SK-N-SH (cell line): ENCODE data around the gene GEN1. TPM values are rescaled to one million over a fixed set of nuclear protein-coding genes. Genes with fewer than 3 reads are reported as not detected.

Source experiments
- CTCF ChIA-PET: fragments of 300-600, 350-600 bp; formaldehyde crosslinking; extraction: SDS; loops from one replicate; lab custom pipeline; 2021; lab: Yijun Ruan, JAX
- POLR2A ChIA-PET: fragments of 350-600 bp; sonication (Branson Sonifier 250); formaldehyde crosslinking; extraction: SDS; loops from one replicate; lab custom pipeline; 2020; ENCODE audit warnings: antibody characterized with exemption, inconsistent platforms; lab: Yijun Ruan, JAX
- DNase-seq: peaks from one replicate; pipeline ENCODE4 v3.0.0; 2012
- H2AFZ ChIP-seq: fragments of 200-600 bp; sonication (generic); 2 replicates; pipeline ENCODE4 v1.8.1; 2016; ENCODE audit warnings: antibody characterized with exemption, mild to moderate bottlenecking, low read depth
- H3F3A ChIP-seq: fragments of 200-600 bp; sonication (generic); replicated peaks from 2 replicates; pipeline ENCODE3; 2016; ENCODE audit warnings: antibody characterized with exemption, mild to moderate bottlenecking; ENCODE audit not compliant: insufficient read depth
- H3K27ac ChIP-seq, 2 experiments: fragments of 200-500 bp in 1 of 2; fragments of 200-600 bp in 1 of 2; sonication (Bioruptor generic) in 1 of 2; sonication (generic), shearing (Covaris generic) in 1 of 2; 2 replicates each; pipeline versions ENCODE4 v1.5.1 to v1.6.1; 2014 to 2016; ENCODE audit warnings: low read depth in 2 of 2, inconsistent platforms in 1 of 2, low read length in 1 of 2, mild to moderate bottlenecking in 1 of 2, mixed read lengths in 1 of 2
- H3K27me3 ChIP-seq: fragments of 200-600 bp; sonication (generic), shearing (Covaris generic); 2 replicates; pipeline ENCODE4 v1.6.1; 2016; ENCODE audit warnings: mixed run types; ENCODE audit not compliant: insufficient read depth
- H3K36me3 ChIP-seq, 2 experiments: fragments of 200-500 bp in 1 of 2; fragments of 200-600 bp in 1 of 2; sonication (Bioruptor generic) in 1 of 2; sonication (generic) in 1 of 2; replicated peaks in 1 of 2; 2 replicates each; pipeline versions ENCODE3 to v1.5.1; 2014 to 2016; ENCODE audit warnings: low read length in 1 of 2, mild to moderate bottlenecking in 1 of 2; ENCODE audit not compliant: insufficient read depth in 2 of 2, control insufficient read depth in 1 of 2
- H3K4me1 ChIP-seq, 2 experiments: fragments of 200-500 bp in 1 of 2; fragments of 200-600 bp in 1 of 2; sonication (Bioruptor generic) in 1 of 2; sonication (generic), shearing (Covaris generic) in 1 of 2; 2 replicates each; pipeline versions ENCODE4 v1.5.1 to v1.6.1; 2014 to 2016; ENCODE audit warnings: low read depth in 1 of 2, low read length in 1 of 2, mixed run types in 1 of 2; ENCODE audit not compliant: insufficient read depth in 2 of 2, control insufficient read depth in 1 of 2
- H3K4me2 ChIP-seq: fragments of 200-600 bp; sonication (generic), shearing (Covaris generic); 2 replicates; pipeline ENCODE4 v1.6.1; 2017; ENCODE audit warnings: mixed run types
- H3K4me3 ChIP-seq, 2 experiments: fragments of 200-500 bp in 1 of 2; fragments of 200-600 bp in 1 of 2; sonication (Bioruptor generic) in 1 of 2; sonication (generic), shearing (Covaris generic) in 1 of 2; 2 replicates each; pipeline versions ENCODE4 v1.5.1 to v1.8.1; 2014 to 2016; ENCODE audit warnings: low read depth in 2 of 2, inconsistent platforms in 1 of 2, low read length in 1 of 2, mild to moderate bottlenecking in 1 of 2, mixed read lengths in 1 of 2, moderate library complexity in 1 of 2
- H3K79me2 ChIP-seq: fragments of 200-600 bp; sonication (generic); 2 replicates; pipeline ENCODE4 v1.8.1; 2017; ENCODE audit warnings: mild to moderate bottlenecking; ENCODE audit not compliant: insufficient read depth
- H3K9ac ChIP-seq: fragments of 200-600 bp; sonication (generic); 2 replicates; pipeline ENCODE4 v1.6.1; 2017; ENCODE audit warnings: mixed run types
- H3K9me2 ChIP-seq: fragments of 200-600 bp; sonication (generic); 2 replicates; pipeline ENCODE4 v1.6.1; 2017; ENCODE audit warnings: mixed run types
- H3K9me3 ChIP-seq: fragments of 200-600 bp; sonication (generic); 2 replicates; pipeline ENCODE4 v1.6.1; 2017; ENCODE audit warnings: mixed run types, mild to moderate bottlenecking, moderate library complexity
- H4K20me1 ChIP-seq: fragments of 200-600 bp; sonication (generic); 2 replicates; pipeline ENCODE4 v1.6.1; 2017; ENCODE audit warnings: mild to moderate bottlenecking, mixed run types; ENCODE audit not compliant: insufficient read depth
- CHD2 ChIP-seq: fragments of 150-350 bp; IDR thresholded peaks from 2 replicates; pipeline ENCODE4 v1.6.1; 2018; ENCODE audit warnings: low read length; ENCODE audit not compliant: partially characterized antibody
- ELF1 ChIP-seq: IDR thresholded peaks from 2 replicates; pipeline ENCODE4 v1.4.0; 2012
- EP300 ChIP-seq, 2 experiments: IDR thresholded peaks; 2 replicates each; pipeline versions ENCODE4 v1.4.0 to v1.6.1; 2012; ENCODE audit warnings: borderline replicate concordance in 1 of 2, low read depth in 1 of 2, low read length in 1 of 2
- FOXM1 ChIP-seq: IDR thresholded peaks from 2 replicates; pipeline ENCODE4 v1.4.0; 2012; ENCODE audit warnings: low read depth, mild to moderate bottlenecking
- MAX ChIP-seq: IDR thresholded peaks from 2 replicates; pipeline ENCODE4 v1.4.0; 2012; ENCODE audit warnings: low read depth
- MEF2A ChIP-seq: IDR thresholded peaks from 2 replicates; pipeline ENCODE4 v1.4.0; 2012; ENCODE audit warnings: low read depth, borderline replicate concordance
- MXI1 ChIP-seq: IDR thresholded peaks from 2 replicates; pipeline ENCODE4 v1.6.1; 2012; ENCODE audit warnings: mild to moderate bottlenecking, low read depth, low read length, improper control_type of control experiment
- NRF1 ChIP-seq: IDR thresholded peaks from 2 replicates; pipeline ENCODE4 v1.6.1; 2012; ENCODE audit warnings: low read depth, mild to moderate bottlenecking, low read length
- POLR2AphosphoS5 ChIP-seq: IDR thresholded peaks from 2 replicates; pipeline ENCODE4 v1.6.1; 2012; ENCODE audit warnings: low read depth, low read length
- RCOR1 ChIP-seq: fragments of 150-350 bp; IDR thresholded peaks from 2 replicates; pipeline ENCODE4 v1.6.1; 2017; ENCODE audit warnings: antibody characterized with exemption, low read length
- REST ChIP-seq: IDR thresholded peaks from 2 replicates; pipeline ENCODE4 v1.6.1; 2012; ENCODE audit warnings: mild to moderate bottlenecking, low read depth, low read length, moderate library complexity
- RXRA ChIP-seq: IDR thresholded peaks from 2 replicates; pipeline ENCODE4 v1.4.0; 2012; ENCODE audit warnings: low read depth, mild to moderate bottlenecking, borderline replicate concordance
- USF1 ChIP-seq: IDR thresholded peaks from 2 replicates; pipeline ENCODE4 v1.4.0; 2012; ENCODE audit warnings: low read depth, borderline replicate concordance
- USF2 ChIP-seq: fragments of 150-350 bp; IDR thresholded peaks from 2 replicates; pipeline ENCODE4 v1.6.1; 2017; ENCODE audit warnings: antibody characterized with exemption, low read length, low read depth, borderline replicate concordance
- YY1 ChIP-seq: IDR thresholded peaks from 2 replicates; pipeline ENCODE4 v1.4.0; 2012; ENCODE audit warnings: low read depth, mild to moderate bottlenecking
- ZBTB33 ChIP-seq: IDR thresholded peaks from 2 replicates; pipeline ENCODE4 v1.4.0; 2012; ENCODE audit warnings: low read depth, borderline replicate concordance
- WGBS: methylation state at CpG from one replicate; pipeline ENCODE4 v1.1.6; 2017; ENCODE audit warnings: low lambda C conversion rate; 5-methylcytosine and 5-hydroxymethylcytosine counted together
- polyA plus RNA-seq, 3 experiments: library from polyadenylated mRNA; depleted of rRNA; stranded (reverse); fragments of >200 nt; gene quantifications; 2 replicates each; pipeline ENCODE4 v1.2.3, GENCODE V29; 2012

Gene GEN1
- polyA plus RNA-seq, 1 of the 3 experiments (the other 2 are of a cell fraction) = 5.3 TPM

DNA sequence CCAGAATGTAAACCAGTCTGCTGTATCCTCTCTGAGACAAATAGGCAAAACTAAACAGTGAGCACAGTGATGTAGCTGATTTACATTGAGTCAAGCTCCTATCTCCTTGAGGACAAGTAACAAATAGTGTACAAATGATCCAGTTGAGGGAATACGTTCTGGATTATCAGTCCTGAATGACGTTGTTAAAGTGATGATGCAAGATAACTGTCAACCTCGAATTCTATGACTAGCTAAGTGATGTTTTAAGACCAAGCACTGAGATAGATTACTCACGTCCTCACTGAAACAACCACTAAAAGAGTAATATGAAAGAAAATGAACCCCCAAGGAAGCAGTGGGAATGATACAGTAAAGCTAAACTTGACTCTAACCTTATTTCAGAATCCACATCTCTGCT, 47.1 kb upstream of the GEN1 start:
- H3K27me3 ChIP-seq = no peaks in the 10 kb centered on the region
- no peaks in the 10 kb centered on the region for H3K9me3 ChIP-seq
- no peak overlapping the region for H3K27ac ChIP-seq
- peaks cover 68 to 88% of the 10 kb centered on the region in 2 experiments for H3K36me3 ChIP-seq
- H3F3A ChIP-seq = no peaks in the 10 kb centered on the region
- no peaks in the 10 kb centered on the region for H4K20me1 ChIP-seq
- no peaks in the 10 kb centered on the region; a peak in 1 of 4 replicates for H3K4me1 ChIP-seq
- H3K79me2 ChIP-seq = no peaks in the 10 kb centered on the region
- H3K4me3 ChIP-seq = no peak overlapping the region
- H3K9me2 ChIP-seq = no peaks in the 10 kb centered on the region
- 90% methylated on average over 4 of the region's 4 CpGs for WGBS
- TF ChIP-seq REST = no peak
- no peak for TF ChIP-seq MXI1
- no peak for TF ChIP-seq YY1
- TF ChIP-seq POLR2AphosphoS5 = no peak
- TF ChIP-seq RXRA = no peak
- TF ChIP-seq, all 33 proteins: peak for 0
- CTCF ChIA-PET = interaction anchor here (1.5 to 6.2 kb wide), 3 partner anchors 13 to 934 kb away, joined by 5 to 41 read pairs (median 5); no protein-coding TSS in a partner anchor
- POLR2A ChIA-PET = no interaction called here
- Histone ChIP-seq H3K9ac (no peak overlapping the region), H3K4me2 (no peak overlapping the region), H2AFZ (no peak overlapping the region)
- no peak for DNase-seq

- H3F3A ChIP-seq = no peaks in the 10 kb centered on the region
- peaks cover 67 to 88% of the 10 kb centered on the region in 2 experiments for H3K36me3 ChIP-seq
- no peaks in the 10 kb centered on the region for H3K9me3 ChIP-seq
- DNase-seq = no peak
- H4K20me1 ChIP-seq = no peaks in the 10 kb centered on the region
- H3K27ac ChIP-seq = no peak overlapping the region
- no peak overlapping the region for H2AFZ ChIP-seq
- H3K4me2 ChIP-seq = no peak overlapping the region
- 98% methylated on average over 1 of the region's 1 CpG for WGBS
- ChIA-PET POLR2A (no interaction called here), CTCF (interaction anchor here (0.7 to 3.7 kb wide), 5 partner anchors 10 to 287 kb away, joined by 3 to 32 read pairs (median 4); no protein-coding TSS in a partner anchor)
- H3K4me3 ChIP-seq = no peak overlapping the region
- H3K9me2 ChIP-seq = no peaks in the 10 kb centered on the region
- no peaks in the 10 kb centered on the region for H3K27me3 ChIP-seq
- H3K9ac ChIP-seq = no peak overlapping the region
- no peaks in the 10 kb centered on the region for H3K79me2 ChIP-seq
- no peaks in the 10 kb centered on the region; a peak in 1 of 4 replicates for H3K4me1 ChIP-seq
- TF ChIP-seq REST (no peak), FOXM1 (no peak), USF2 (no peak), RXRA (no peak), EP300 (IDR thresholded peaks at IDR 0.05; ENCODE audit: borderline replicate concordance in 1 of 2, low read depth in 1 of 2, low read length in 1 of 2) (no peak), MAX (no peak), USF1 (no peak), CHD2 (no peak), RCOR1 (no peak), ELF1 (no peak), NRF1 (no peak), MEF2A (no peak), ZBTB33 (no peak)
Observed at GRCh38 chr2:17708501-17708900, 45.4 kb upstream of the GEN1 start.
